ENCODE measurements around the gene KCTD13. TPM values are rescaled to one million over a fixed set of nuclear protein-coding genes. Genes with fewer than 3 reads are reported as not detected.
"Not testable (repeated sequence)": the region's sequence is repeated elsewhere in the genome, so short reads cannot be mapped to it uniquely, and the experiment has no call there.

The KCTD13 gene
- total RNA-seq, 2 donors from 2014 or later: 14.3 to 49.1 TPM

DNA sequence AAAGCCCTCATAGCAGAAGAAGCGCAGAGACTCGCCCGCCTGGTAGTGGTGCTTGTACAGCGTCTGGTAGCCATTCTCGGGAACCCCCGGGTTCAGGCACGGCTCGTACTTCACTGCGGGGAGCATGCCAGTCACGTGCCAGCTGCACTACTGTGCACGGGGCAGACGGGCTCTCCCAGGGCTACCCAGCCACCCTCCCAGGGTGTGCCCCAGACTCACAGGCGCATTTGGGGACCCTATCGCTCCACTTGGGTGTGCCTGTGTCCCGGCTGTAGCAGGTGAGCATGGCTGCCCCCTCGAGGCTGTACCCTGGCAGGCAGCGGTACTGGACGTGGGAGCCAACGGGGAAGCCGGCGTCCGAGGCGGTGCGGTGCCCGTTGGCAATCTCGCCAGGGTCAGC is 52.7 kb downstream of the KCTD13 start:
- DNase-seq (no peak), ATAC-seq (no peak)
- WGBS, 2 donors: 88 to 100% methylated on average over 1 to 20 of the region's 26 CpGs
- H3K9me3 ChIP-seq: no peaks in the 10 kb centered on the region
- no peaks in the 10 kb centered on the region for H3K4me1 ChIP-seq
- no peaks in the 10 kb centered on the region for H3K36me3 ChIP-seq (replicated peaks in 1 of 2; ENCODE audit: insufficient read depth in 1 of 2, low read depth in 2 of 2)
- TF ChIP-seq POLR2A (IDR thresholded peaks at IDR 0.05): no peak
- TF ChIP-seq, protein P1, sequence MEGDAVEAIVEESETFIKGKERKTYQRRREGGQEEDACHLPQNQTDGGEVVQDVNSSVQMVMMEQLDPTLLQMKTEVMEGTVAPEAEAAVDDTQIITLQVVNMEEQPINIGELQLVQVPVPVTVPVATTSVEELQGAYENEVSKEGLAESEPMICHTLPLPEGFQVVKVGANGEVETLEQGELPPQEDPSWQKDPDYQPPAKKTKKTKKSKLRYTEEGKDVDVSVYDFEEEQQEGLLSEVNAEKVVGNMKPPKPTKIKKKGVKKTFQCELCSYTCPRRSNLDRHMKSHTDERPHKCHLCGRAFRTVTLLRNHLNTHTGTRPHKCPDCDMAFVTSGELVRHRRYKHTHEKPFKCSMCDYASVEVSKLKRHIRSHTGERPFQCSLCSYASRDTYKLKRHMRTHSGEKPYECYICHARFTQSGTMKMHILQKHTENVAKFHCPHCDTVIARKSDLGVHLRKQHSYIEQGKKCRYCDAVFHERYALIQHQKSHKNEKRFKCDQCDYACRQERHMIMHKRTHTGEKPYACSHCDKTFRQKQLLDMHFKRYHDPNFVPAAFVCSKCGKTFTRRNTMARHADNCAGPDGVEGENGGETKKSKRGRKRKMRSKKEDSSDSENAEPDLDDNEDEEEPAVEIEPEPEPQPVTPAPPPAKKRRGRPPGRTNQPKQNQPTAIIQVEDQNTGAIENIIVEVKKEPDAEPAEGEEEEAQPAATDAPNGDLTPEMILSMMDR (IDR thresholded peaks at IDR 0.05): no peak
- no peak overlapping the region for H3K4me3 ChIP-seq
- H3K27ac ChIP-seq: no peak overlapping the region
- no peaks in the 10 kb centered on the region for H3K27me3 ChIP-seq
- intact Hi-C loops (cut with DNase I): no loop called here

DNA sequence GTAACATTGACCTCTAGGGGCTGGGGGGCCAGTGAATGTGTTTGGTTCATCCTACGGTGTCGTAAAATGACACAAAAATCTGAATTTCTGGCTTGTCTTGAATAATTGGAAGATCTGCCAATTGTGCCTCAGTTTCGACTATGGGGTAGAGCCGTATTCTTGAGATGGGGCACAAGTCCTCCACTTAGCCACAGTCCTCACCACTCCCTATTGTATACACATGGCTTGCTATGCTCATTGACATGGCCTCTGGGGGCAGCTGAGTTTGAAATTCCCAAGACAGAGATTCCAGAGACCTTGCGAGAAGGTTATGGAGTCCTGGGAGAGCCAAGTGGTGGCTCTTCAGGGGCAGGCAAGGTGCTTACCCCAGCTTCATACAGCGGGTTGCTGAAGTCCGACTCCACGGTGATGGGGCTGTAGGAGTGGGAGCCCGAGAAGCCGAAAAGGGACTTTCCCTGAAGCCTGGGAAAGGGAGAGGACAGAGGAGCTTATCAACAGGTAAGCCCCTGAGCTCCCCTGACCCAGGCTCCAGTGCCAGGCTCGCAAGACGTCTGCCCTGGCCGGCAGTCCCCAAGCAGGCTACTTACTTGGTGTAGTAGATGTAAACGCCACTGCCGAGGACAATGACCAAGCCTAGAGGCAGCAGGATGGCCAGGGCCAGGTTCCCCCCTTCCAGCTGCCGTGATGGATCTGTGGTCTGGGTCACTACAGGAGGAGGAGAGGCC is 54.0 kb downstream of the KCTD13 start:
- TF ChIP-seq POLR2A (IDR thresholded peaks at IDR 0.05): no peak
- TF ChIP-seq, protein P1 (IDR thresholded peaks at IDR 0.05): no peak
- ATAC-seq (no peak), DNase-seq (no peak)
- Histone ChIP-seq H3K4me1 (no peaks in the 10 kb centered on the region), H3K27ac (no peak overlapping the region), H3K27me3 (no peaks in the 10 kb centered on the region), H3K9me3 (no peaks in the 10 kb centered on the region), H3K4me3 (no peak overlapping the region), H3K36me3 (replicated peaks in 1 of 2; ENCODE audit: insufficient read depth in 1 of 2, low read depth in 2 of 2) (no peaks in the 10 kb centered on the region)
- 89 to 94% methylated on average over 10 to 16 of the region's 16 CpGs for WGBS, 2 donors
- intact Hi-C loops (cut with DNase I): no loop called here

DNA sequence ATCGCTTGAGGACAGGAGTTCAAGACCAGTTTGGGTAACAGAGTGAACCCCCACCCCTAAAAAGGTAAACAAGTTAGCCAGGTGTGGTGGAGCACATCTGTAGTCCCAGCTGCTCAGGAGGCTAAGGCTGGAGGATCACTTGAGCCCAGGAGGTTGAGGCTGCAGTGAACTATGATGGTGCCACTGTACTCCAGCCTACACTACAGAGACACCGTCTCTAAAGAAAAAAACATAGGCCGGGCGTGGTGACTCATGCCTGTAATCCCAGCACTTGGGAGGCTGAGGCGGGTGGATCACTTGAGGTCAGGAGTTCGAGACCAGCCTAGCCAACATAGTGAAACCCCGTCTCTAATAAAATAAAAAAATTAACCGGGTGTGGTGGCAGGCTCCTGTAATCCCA is 57.0 kb downstream of the KCTD13 start:
- ATAC-seq; H3K9me3 ChIP-seq; intact Hi-C loops (cut with DNase I); H3K36me3 ChIP-seq (replicated peaks in 1 of 2; ENCODE audit: insufficient read depth in 1 of 2, low read depth in 2 of 2); H3K4me3 ChIP-seq; DNase-seq; H3K27ac ChIP-seq; H3K27me3 ChIP-seq; H3K4me1 ChIP-seq: not testable (repeated sequence)
- 90 to 91% methylated on average over 8 of the region's 8 CpGs for WGBS, 2 donors

DNA sequence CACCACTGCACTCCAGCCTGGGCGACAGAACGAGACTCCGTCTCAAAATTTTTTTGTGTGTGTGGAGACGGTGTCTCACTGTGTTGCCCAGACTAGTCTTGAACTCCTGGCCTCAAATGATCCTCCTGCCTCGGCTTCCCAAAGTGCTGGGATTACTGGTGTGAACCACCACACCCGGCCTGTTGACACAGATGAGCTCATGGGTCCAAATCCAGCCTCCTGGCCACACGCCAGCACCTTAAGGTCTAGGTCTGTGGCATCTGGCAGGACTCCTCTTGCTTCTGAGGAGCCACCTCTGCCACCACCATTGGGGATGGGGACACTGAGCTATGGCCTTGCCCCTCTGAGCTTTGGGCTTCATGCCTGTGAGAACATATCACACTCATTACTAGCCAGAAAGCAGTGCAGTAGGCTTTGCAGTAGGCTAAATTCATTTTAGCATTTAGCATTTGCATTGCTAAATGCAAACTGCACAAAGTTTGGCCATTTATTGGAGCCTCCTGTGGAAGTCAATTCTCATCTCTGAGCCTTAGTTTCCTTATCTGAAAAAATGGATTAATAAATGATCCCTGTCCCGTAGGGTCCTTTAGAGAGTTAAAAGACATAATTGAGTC is 57.5 kb downstream of the KCTD13 start:
- Histone ChIP-seq H3K27ac (no peak overlapping the region), H3K4me1 (peaks cover 4% of the 10 kb centered on the region), H3K4me3 (no peak overlapping the region), H3K27me3 (no peaks in the 10 kb centered on the region), H3K36me3 (replicated peaks in 1 of 2; ENCODE audit: insufficient read depth in 1 of 2, low read depth in 2 of 2) (no peaks in the 10 kb centered on the region), H3K9me3 (no peaks in the 10 kb centered on the region)
- TF ChIP-seq POLR2A (IDR thresholded peaks at IDR 0.05): no peak
- TF ChIP-seq, protein P1 (IDR thresholded peaks at IDR 0.05): no peak
- DNase-seq: no peak
- intact Hi-C loops (cut with DNase I): no loop called here
- 60 to 70% methylated on average over 5 to 8 of the region's 8 CpGs for WGBS, 2 donors
- no peak for ATAC-seq

DNA sequence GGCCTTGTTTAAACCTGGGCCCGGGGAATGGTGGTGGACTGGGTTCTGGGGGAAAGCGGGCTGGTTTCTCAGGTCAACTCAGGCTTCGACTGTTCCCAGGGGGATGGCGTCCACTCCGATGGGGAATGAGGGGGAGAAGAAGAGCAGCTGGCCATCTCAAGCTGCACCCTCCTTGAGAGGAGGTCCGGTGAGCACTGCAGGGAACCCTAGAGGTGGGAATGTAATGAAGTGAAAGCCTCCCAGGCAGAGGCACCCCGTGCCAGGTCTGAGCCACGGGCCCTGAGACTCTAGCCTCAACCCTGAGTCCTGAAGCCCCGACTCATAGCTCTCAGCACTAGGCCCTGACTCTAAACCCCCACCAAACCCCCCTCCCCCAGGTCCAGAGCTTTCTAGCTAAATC is 61.8 kb downstream of the KCTD13 start:
- H3K27ac ChIP-seq: no peak overlapping the region
- 59 to 82% methylated on average over 5 to 8 of the region's 9 CpGs for WGBS, 2 donors
- ATAC-seq (no peak), DNase-seq (no peak)
- peaks cover 0 to under 1% of the 10 kb centered on the region in 2 donors for H3K36me3 ChIP-seq (replicated peaks in 1 of 2; ENCODE audit: insufficient read depth in 1 of 2, low read depth in 2 of 2)
- no peak overlapping the region for H3K4me3 ChIP-seq
- H3K9me3 ChIP-seq: no peaks in the 10 kb centered on the region
- intact Hi-C loops (cut with DNase I): no loop called here
- H3K27me3 ChIP-seq: no peaks in the 10 kb centered on the region
- peaks cover 24% of the 10 kb centered on the region for H3K4me1 ChIP-seq
- TF ChIP-seq POLR2A (IDR thresholded peaks at IDR 0.05): no peak
- TF ChIP-seq, protein P1 (IDR thresholded peaks at IDR 0.05): no peak

Measured in body of pancreas (tissue), 4 donors.